Neuron (in vitro differentiated cells): ENCODE results near the gene THOC3.
"Not testable (repeated sequence)": the region's sequence is repeated elsewhere in the genome, so short reads cannot be mapped to it uniquely, and the experiment has no call there.

ENCODE experiments used
- H2AFZ ChIP-seq: one replicate; pipeline ENCODE4 v1.6.1; 2013; ENCODE audit warnings: low read depth, mild to moderate bottlenecking, inconsistent platforms, low read length, moderate library complexity
- H3K27me3 ChIP-seq: one replicate; pipeline ENCODE4 v1.6.1; 2013; ENCODE audit warnings: low read length; ENCODE audit not compliant: insufficient read depth
- H3K36me3 ChIP-seq: one replicate; pipeline ENCODE4 v1.6.1; 2013; ENCODE audit warnings: low read length; ENCODE audit not compliant: insufficient read depth
- H3K4me1 ChIP-seq: one replicate; pipeline ENCODE4 v1.6.1; 2013; ENCODE audit warnings: low read length; ENCODE audit not compliant: insufficient read depth
- H3K4me3 ChIP-seq: 2 replicates; pipeline ENCODE4 v1.5.1; 2013; ENCODE audit warnings: mild to moderate bottlenecking, low read length, moderate library complexity
- H3K9me3 ChIP-seq: one replicate; pipeline ENCODE4 v1.6.1; 2013; ENCODE audit warnings: low read length

The THOC3 gene, protein sequence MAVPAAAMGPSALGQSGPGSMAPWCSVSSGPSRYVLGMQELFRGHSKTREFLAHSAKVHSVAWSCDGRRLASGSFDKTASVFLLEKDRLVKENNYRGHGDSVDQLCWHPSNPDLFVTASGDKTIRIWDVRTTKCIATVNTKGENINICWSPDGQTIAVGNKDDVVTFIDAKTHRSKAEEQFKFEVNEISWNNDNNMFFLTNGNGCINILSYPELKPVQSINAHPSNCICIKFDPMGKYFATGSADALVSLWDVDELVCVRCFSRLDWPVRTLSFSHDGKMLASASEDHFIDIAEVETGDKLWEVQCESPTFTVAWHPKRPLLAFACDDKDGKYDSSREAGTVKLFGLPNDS

DNA sequence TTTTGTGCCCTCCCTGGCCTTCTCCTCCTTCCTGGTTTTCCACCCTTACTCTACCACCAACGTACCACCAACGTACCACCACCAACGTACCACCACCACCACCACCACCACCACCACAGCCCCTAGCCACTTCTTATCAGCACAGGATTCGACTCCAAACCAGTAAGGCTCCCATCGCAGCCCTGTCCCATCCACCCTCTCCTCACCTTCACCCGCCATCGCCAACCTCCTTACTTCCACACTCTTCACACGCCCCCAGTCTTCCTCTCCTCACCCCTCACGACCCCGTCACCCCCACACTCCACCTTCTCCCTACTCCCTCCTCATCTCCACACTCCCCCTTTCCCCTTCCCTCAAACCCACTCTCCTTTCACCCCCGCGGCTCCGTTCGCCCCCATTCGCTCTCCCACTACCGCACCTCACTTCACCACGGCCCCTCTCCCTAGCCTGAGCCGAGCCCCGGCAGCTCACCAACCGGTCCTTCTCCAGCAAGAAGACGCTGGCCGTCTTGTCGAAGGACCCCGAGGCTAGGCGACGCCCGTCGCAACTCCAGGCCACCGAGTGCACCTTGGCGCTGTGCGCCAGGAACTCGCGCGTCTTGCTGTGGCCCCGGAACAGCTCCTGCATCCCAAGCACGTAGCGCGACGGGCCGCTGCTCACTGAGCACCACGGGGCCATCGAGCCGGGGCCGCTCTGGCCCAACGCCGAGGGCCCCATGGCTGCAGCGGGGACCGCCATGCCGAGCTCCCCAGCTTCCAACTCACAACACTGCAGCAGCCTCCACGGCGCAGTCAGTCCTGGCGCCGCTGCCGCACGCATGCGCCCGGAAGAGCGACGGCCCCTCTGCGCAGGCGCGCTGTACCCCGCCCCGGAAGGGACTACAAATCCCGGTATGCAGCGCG lies at the start of gene THOC3:
Gene THOC3, minus strand, starts transcription at position 845 of the 902 bp plus-strand sequence. Its CDS starts 107 bp downstream, at position 738.
- H2AFZ ChIP-seq, H3K9me3 ChIP-seq, H3K36me3 ChIP-seq, H3K4me1 ChIP-seq, H3K27me3 ChIP-seq: not testable (repeated sequence)
- peak within 1 kb of the TSS; percentile 83 for H3K4me3 ChIP-seq

DNA sequence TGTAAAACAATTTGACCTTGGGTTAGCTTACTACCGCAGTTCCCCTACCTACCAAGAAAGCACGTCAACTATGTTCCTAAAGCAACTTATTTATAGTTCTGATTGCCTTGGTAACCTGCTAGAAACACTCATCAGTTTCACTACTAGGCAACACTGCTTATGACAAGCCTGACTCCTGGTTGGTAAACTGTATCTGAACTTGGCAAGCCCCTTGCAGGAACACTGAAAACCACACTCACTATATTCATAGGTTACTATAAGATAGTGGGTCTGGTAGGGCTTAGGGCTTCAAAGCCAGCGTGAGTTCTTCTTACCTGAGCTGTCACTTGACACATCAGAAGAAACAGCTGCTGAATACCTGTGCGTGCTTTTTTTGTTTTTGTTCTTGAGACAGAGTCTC lies 49.2 kb upstream of the THOC3 start:
- H3K36me3 ChIP-seq, H3K9me3 ChIP-seq, H3K4me3 ChIP-seq, H3K27me3 ChIP-seq, H3K4me1 ChIP-seq, H2AFZ ChIP-seq: not testable (repeated sequence)

DNA sequence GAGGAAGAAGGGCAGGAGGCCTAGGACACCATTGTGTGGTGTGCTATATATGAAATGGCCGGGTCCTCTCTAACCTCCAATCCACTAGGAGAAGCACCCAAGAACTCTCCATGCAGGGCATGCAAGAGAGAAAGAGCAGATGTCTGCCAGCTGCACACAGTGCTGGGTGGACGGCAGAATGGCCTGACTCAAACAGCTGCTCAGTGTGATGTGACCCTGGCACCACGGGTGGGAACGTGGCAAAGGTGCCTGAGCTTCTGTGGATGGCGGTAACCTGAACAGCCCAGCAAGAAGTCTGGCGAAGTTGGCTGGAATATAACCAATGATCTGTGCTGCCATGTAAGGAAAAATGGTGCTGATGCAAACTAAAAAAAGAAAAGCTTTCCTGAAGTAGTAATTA lies 46.2 kb upstream of the THOC3 start:
- not testable (repeated sequence) for H3K9me3 ChIP-seq, H3K4me3 ChIP-seq

DNA sequence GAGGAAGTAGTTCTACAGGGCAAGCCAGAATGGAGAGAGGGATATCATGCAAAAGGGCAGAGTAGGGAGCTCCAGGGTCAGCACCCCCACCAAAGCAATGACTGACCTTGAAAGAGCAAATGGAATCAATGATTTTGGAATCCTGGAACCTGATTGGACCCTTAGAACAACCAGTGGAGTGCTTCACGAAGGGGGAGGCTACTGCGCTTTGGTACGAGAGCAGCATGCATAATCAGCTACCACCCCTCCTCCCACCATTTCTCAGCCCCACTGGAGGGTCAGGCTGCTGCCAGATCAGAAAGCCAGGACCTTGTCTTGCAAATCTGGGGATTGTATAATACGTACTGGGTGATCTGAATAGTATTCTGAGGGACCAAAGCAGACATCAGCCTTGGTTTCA lies 43.0 kb upstream of the THOC3 start:
- H3K4me3 ChIP-seq, result not testable (repeated sequence)

More for the DNA sequence above, 46.2 kb upstream of the THOC3 start:
- H3K36me3 ChIP-seq, H3K27me3 ChIP-seq, H2AFZ ChIP-seq, H3K4me1 ChIP-seq: not testable (repeated sequence)

DNA sequence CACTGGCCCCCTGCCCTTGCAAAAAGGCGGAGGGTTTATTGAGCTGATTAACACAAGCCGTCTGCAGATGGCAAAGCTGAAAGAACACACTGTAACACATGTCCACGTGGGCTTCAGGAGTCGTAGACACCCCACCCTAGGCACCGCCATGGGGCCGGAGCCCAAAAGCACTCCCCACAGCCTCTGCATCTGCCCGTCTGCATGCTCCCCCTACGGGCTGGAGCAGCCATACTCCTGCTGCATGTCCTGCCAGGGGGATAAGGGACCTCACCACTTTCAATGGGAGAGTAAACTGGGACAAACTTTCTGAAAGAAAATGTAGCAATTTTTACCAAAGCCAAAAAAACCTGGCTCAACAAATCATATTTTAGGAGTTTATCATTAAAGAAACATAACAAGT lies 42.1 kb upstream of the THOC3 start:
- not testable (repeated sequence) for H3K4me1 ChIP-seq, H2AFZ ChIP-seq, H3K9me3 ChIP-seq, H3K27me3 ChIP-seq, H3K4me3 ChIP-seq, H3K36me3 ChIP-seq

More for the DNA sequence above, 43.0 kb upstream of the THOC3 start:
- H3K27me3 ChIP-seq, H3K36me3 ChIP-seq, H2AFZ ChIP-seq, H3K4me1 ChIP-seq, H3K9me3 ChIP-seq: not testable (repeated sequence)

DNA sequence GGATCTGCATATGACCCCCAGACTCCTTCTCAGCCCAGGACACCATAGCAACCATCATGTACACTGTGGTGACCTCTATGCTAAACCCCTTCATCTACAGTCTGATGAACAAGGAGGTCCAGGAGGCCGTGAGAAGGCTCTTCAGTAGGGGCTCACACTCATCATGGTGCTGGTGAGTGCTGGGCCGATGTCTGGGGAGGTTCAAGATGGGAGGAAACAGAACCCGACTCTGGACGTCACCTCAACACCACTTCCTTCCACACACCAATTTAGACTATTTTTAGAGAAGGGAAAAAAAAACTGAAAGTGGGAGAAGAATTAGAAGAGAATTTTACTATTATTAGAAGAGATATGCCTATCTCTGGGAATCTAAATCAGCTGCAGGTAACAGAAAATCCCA lies 39.1 kb upstream of the THOC3 start:
- H3K9me3 ChIP-seq, H3K4me1 ChIP-seq, H2AFZ ChIP-seq, H3K4me3 ChIP-seq, H3K36me3 ChIP-seq, H3K27me3 ChIP-seq: not testable (repeated sequence)

DNA sequence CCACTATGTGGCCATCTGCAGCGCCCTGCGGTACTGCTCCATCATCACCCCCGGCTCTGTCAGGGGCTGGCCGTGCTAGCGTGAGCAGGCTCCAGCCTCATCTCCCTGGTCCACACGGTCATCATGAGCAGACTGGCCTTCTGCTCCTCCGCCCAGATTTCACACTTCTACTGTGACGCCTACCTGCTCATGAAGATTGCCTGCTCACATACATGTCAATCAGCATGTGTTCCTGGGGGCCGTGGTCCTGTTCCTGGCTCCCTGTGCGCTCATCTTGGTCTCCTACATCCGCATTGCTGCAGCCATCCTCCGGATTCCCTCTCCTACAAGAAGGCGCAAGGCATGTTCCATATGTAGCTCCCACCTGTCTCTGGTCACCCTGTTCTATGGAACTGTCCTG lies 38.7 kb upstream of the THOC3 start:
- H3K36me3 ChIP-seq, H3K4me1 ChIP-seq, H3K9me3 ChIP-seq, H2AFZ ChIP-seq, H3K4me3 ChIP-seq, H3K27me3 ChIP-seq: not testable (repeated sequence)

DNA sequence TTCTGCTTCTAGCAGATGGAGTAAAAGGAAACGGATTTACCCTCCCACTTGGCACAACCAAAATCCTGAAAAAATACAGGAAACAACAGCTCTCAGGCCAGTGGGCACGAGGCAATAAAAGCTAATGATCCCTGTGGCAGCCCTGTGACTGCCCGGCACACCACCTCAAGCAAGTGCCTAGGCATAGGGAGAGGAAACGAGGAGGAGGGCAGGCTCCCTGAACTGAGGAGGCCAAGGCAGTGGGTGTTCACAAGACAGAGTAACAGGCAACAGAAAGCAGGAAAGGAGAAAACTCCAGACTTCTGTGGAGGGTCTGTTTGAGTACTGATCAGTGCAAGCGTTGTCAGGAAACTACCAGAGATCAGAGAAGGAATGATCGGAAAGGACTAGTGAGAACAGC lies 29.9 kb upstream of the THOC3 start:
- H3K36me3 ChIP-seq, H3K4me1 ChIP-seq, H2AFZ ChIP-seq, H3K27me3 ChIP-seq, H3K9me3 ChIP-seq, H3K4me3 ChIP-seq: not testable (repeated sequence)

DNA sequence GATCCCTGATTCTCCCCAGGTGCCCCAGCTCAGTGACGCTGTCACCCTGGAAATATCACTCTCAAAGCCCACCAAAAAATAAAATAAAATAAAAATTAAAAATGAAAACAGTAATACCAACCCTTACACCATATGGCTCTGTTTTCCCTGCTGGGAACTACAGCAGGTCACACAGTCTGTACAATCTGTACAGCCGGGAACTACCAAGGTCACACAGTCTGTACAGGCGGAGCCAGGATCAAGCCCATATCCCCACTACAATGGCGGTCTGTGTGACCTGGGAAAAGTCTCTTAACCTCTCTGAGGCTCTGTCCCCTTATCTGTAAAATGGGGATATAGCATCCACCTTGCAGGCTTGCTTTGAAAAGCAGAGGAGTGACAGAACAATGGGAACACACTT lies 29.4 kb upstream of the THOC3 start:
- H3K9me3 ChIP-seq, H3K4me1 ChIP-seq, H3K36me3 ChIP-seq, H3K4me3 ChIP-seq, H2AFZ ChIP-seq, H3K27me3 ChIP-seq: not testable (repeated sequence)

DNA sequence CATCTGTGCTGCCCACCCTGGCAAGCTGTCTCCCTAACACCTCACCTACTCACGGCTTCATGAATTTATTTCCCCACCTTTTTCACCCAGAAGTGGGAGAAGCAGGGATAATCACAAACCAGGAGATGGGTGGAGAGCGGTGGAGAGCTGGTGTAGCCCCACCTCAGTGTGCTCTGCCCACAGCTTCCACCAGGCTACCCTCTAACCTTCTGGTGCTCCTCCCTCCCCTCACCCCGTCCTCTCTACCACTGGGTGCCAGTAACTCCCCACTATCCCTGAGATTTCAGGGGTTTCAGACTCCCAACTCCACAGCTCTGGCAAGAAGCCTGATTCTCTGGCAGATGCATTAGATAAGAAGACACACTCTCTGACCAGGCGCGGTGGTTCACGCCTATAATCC lies 28.7 kb upstream of the THOC3 start:
- H3K36me3 ChIP-seq, H3K9me3 ChIP-seq, H3K27me3 ChIP-seq, H3K4me1 ChIP-seq, H2AFZ ChIP-seq, H3K4me3 ChIP-seq: not testable (repeated sequence)

DNA sequence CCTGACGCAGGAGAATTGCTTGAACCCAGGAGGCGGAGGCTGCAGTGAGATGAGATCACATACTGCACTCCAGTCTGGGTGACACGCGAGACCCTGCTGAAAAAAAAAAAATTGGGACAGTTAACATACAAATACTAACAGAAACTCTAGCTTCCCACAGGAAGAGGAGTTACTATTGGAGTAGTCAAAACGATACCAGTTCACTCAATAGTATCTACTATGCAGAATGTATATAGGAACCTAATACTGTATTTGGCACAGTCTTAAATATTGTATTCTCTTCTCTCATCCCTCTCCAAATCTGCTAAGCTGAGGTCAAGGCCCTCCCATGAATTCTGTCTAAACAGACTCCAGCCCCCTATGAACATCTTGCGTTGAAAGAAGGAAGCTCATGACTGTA lies 27.4 kb upstream of the THOC3 start:
- not testable (repeated sequence) for H3K4me3 ChIP-seq, H2AFZ ChIP-seq, H3K4me1 ChIP-seq, H3K27me3 ChIP-seq, H3K36me3 ChIP-seq, H3K9me3 ChIP-seq

DNA sequence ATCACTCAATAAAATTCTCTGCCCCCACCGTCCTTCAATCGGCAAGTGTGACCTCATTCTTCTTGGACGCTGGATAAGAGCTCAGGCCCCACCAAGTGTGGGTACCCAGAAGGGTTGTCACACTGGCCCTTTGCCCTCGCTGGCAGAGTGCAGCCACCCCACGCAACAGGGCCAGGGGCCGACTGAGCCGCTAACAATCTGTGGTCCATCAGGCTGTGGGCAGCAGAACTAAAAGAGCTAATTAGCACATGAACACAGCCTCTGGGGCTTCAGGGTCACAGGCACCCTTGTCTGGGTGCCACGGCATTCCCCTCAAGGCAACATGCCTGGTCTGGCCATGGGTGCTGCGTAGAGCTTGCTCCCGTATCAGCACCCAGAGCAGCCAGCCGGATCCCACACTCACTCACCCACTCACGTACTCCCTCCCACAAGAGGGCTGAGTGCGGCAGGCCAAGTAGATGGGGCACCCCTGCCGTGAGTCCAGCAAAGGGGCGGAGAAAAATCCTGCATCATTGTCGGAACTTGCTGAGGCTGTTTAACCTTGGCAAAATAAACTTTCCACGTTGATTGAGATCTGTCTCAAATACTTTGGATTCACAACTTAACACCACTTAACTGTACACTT lies 11.4 kb upstream of the THOC3 start:
- not testable (repeated sequence) for H3K27me3 ChIP-seq, H3K4me1 ChIP-seq, H3K4me3 ChIP-seq, H3K36me3 ChIP-seq, H3K9me3 ChIP-seq, H2AFZ ChIP-seq

DNA sequence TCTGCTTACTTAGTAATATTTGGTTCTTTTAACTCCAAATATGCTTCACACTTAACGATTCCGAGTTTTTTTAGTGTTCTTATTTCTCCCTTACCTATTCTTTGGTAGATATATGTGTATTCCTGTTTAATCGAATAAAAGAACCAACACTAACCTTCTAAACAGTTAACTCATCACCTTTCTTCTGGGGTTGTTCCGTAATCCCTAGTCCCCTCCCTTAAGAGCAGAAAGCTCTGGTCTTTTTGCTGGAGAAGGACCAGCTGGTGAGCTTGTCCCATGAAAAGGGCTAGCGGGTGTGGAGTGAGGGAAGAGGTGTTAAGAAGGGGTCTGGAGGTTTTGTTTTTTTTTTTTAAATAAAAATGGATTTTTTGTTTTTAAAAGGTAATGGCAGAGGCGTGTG lies 266 bp upstream of the THOC3 start:
- H3K27me3 ChIP-seq, H3K36me3 ChIP-seq, H2AFZ ChIP-seq, H3K4me1 ChIP-seq, H3K9me3 ChIP-seq: not testable (repeated sequence)
- peak overlapping the region; percentile 83 for H3K4me3 ChIP-seq
